ENCODE measurements around the gene GABRQ. TPM values are rescaled to one million over a fixed set of nuclear protein-coding genes. Genes with fewer than 3 reads are reported as not detected.
"Not testable (repeated sequence)": the region's sequence is repeated elsewhere in the genome, so short reads cannot be mapped to it uniquely, and the experiment has no call there.

The GABRQ gene
- total RNA-seq, 1 experiment from 2014 or later: 6.1 TPM

DNA sequence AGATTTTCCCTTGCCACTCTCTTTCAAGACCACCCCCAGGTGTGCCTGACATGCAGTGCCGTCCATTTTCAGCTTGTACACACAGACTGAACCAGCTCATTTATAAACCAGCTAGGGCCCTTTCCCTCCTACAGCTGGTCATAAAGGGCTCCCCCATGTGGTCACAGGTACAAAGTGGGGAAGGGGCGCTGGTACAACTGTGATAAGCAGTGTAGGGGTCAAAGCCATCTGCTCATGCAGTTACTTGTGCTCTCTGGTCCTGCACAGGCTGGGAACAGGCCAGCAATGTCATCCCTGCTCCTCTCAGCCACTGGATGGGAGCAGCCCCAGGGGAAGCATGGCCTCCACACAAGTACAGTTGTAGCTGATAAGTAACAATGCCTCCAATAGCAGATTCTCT lies 20.6 kb downstream of the GABRQ start:
- DNase-seq (ENCODE audit: low spot score): no peak

GRCh38 chrX:152663086-152663485 lies 25.4 kb downstream of the GABRQ start:
- DNase-seq (ENCODE audit: low spot score): no peak

GRCh38 chrX:152674135-152674534 lies 36.4 kb downstream of the GABRQ start:
- no peak for DNase-seq (ENCODE audit: low spot score)

DNA sequence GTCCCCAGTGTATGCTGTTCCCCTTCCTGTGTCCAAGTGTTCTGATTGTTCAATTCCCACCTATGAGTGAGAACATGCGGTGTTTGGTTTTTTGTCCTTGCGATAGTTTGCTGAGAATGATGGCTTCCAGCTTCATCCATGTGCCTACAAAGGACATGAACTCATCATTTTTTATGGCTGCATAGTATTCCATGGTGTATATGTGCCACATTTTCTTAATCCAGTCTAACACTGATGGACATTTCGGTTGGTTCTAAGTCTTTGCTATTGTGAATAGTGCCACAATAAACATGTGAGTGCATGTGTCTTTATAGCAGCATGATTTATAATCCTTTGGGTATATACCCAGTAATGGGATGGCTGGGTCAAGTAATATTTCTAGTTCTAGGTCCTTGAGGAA lies 37.0 kb downstream of the GABRQ start:
- DNase-seq (ENCODE audit: low spot score): not testable (repeated sequence)

GRCh38 chrX:152681012-152681411 lies 43.3 kb downstream of the GABRQ start:
- DNase-seq (ENCODE audit: low spot score): not testable (repeated sequence)

GRCh38 chrX:152697952-152698931 lies 60.5 kb downstream of the GABRQ start, which contains the start of gene MAGEA3:
MAGEA3 (plus strand) TSS chrX:152698794; CDS start chrX:152700833, 2,039 bp downstream.
- not testable (repeated sequence) for DNase-seq (ENCODE audit: low spot score)

DNA sequence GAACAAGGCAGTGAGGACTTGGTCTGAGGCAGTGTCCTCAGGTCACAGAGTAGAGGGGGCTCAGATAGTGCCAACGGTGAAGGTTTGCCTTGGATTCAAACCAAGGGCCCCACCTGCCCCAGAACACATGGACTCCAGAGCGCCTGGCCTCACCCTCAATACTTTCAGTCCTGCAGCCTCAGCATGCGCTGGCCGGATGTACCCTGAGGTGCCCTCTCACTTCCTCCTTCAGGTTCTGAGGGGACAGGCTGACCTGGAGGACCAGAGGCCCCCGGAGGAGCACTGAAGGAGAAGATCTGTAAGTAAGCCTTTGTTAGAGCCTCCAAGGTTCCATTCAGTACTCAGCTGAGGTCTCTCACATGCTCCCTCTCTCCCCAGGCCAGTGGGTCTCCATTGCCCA lies 62.7 kb downstream of the GABRQ start:
- peak; percentile 1 for DNase-seq (ENCODE audit: low spot score)

DNA sequence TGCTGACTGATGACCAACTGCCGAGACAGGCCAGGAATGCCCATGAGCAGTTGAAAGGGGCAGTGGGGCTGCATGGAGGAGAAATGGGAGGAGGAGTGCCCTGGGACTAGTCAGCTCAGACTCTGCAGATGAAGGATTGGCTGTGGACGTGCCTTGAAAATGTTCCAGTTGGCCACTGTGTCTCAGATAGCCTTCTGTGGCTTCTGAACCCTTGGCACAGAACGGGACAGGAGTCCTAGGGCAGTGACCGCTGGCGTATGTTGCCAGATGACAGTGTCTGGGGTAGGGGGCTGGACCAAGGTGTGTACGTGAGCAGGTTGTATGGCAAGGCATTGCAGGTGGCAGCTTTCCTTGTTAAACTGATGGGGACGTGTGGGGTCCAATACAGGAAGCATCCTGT lies 68.8 kb downstream of the GABRQ start:
- not testable (repeated sequence) for DNase-seq (ENCODE audit: low spot score)

Other genes with a start within 250 kb of the GABRQ start
- gene GABRA3, start 186.6 kb upstream of the GABRQ start, total RNA-seq (2014; rRNA removed; shearing (Covaris generic)): 0.92 and 2.2 TPM in 2 replicates
- gene MAGEA3, start 60.9 kb downstream of the GABRQ start, total RNA-seq (2014; rRNA removed; shearing (Covaris generic)): 15.8 and 18.1 TPM in 2 replicates
- gene CSAG2, start 71.4 kb downstream of the GABRQ start, total RNA-seq (2014; rRNA removed; shearing (Covaris generic)): 0.27 TPM in 1 of 2 replicates, not detected in the other
- 3.2 and 19.6 TPM in 2 replicates for gene MAGEA2B, start 76.7 kb downstream of the GABRQ start, total RNA-seq (2014; rRNA removed; shearing (Covaris generic))
- 2.9 and 3.0 TPM in 2 replicates for gene CSAG1, start 95.8 kb downstream of the GABRQ start, total RNA-seq (2014; rRNA removed; shearing (Covaris generic))
- 5.5 and 5.7 TPM in 2 replicates for gene MAGEA12, start 95.9 kb downstream of the GABRQ start, total RNA-seq (2014; rRNA removed; shearing (Covaris generic))
- gene MAGEA2, start 115.9 kb downstream of the GABRQ start, total RNA-seq (2014; rRNA removed; shearing (Covaris generic)): 10.6 and 15.8 TPM in 2 replicates
- 3.2 and 3.3 TPM in 2 replicates for gene CSAG3, start 121.3 kb downstream of the GABRQ start, total RNA-seq (2014; rRNA removed; shearing (Covaris generic))
- gene MAGEA6, start 131.8 kb downstream of the GABRQ start, total RNA-seq (2014; rRNA removed; shearing (Covaris generic)): 65.0 and 82.7 TPM in 2 replicates
- gene CETN2, start 192.9 kb downstream of the GABRQ start, total RNA-seq (2014; rRNA removed; shearing (Covaris generic)): 68.5 and 69.1 TPM in 2 replicates
- gene NSDHL, start 193.2 kb downstream of the GABRQ start, total RNA-seq (2014; rRNA removed; shearing (Covaris generic)): 14.8 and 24.5 TPM in 2 replicates

All from H4 (cell line).